K562 (cell line): Measurements from ENCODE around the gene COL20A1. TPM values are rescaled to one million over a fixed set of nuclear protein-coding genes. Genes with fewer than 3 reads are reported as not detected.

Source experiments
- CBFB ChIP-seq: sonication (generic); formaldehyde crosslinking; IDR thresholded peaks from 2 replicates; pipeline ENCODE4 v1.4.0; 2020; ENCODE audit warnings: mild to moderate bottlenecking, missing genetic modification reagents
- CC2D1A ChIP-seq: fragments of 450-650 bp; IDR thresholded peaks from 2 replicates; pipeline ENCODE4 v1.6.1; 2017; ENCODE audit warnings: mild to moderate bottlenecking
- ETV1 ChIP-seq: fragments of 450-650 bp; conservative IDR thresholded peaks from 2 replicates; pipeline ENCODE4 v1.6.1; 2016; ENCODE audit warnings: missing genetic modification characterization, control low read depth, low read depth, missing compliant biosample characterization
- HMGXB4 ChIP-seq: sonication (generic); formaldehyde crosslinking; IDR thresholded peaks from 2 replicates; pipeline ENCODE4 v1.8.1; 2023; ENCODE audit warnings: mild to moderate bottlenecking, missing genetic modification reagents
- HOXB6 ChIP-seq: fragments of 250-450 bp; sonication (Bioruptor Pico); IDR thresholded peaks from 2 replicates; pipeline ENCODE4 v1.5.1; 2022; ENCODE audit warnings: mild to moderate bottlenecking, borderline replicate concordance
- JUND ChIP-seq, 2 experiments: IDR thresholded peaks; 2 replicates in 1 of 2; 3 replicates in 1 of 2; pipeline ENCODE4 v1.6.1; 2011; ENCODE audit warnings: borderline replicate concordance in 2 of 2, low read depth in 2 of 2, low read length in 2 of 2, improper control_type of control experiment in 1 of 2, missing biosample characterization in 1 of 2, missing genetic modification characterization in 1 of 2, missing genetic modification reagents in 1 of 2
- MAFK ChIP-seq: IDR thresholded peaks from 2 replicates; pipeline ENCODE4 v1.6.1; 2011; ENCODE audit warnings: low read length, improper control_type of control experiment
- RFX7 ChIP-seq: fragments of 250-450 bp; sonication (Bioruptor Pico); IDR thresholded peaks from 2 replicates; pipeline ENCODE4 v1.5.1; 2021; ENCODE audit warnings: mild to moderate bottlenecking
- TRIM28 ChIP-seq: fragments of 450-650 bp; IDR thresholded peaks from 2 replicates; pipeline ENCODE4 v1.6.1; 2017
- TSC22D4 ChIP-seq: fragments of 450-650 bp; IDR thresholded peaks from 2 replicates; pipeline ENCODE4 v1.6.1; 2016; ENCODE audit warnings: missing genetic modification characterization, missing biosample characterization, control low read depth
- USF1 ChIP-seq: sonication (generic); formaldehyde crosslinking; IDR thresholded peaks from 2 replicates; pipeline ENCODE4 v1.9.0; 2022; ENCODE audit warnings: mild to moderate bottlenecking, missing genetic modification reagents
- ZBTB1 ChIP-seq: sonication (generic); formaldehyde crosslinking; IDR thresholded peaks from 2 replicates; pipeline ENCODE4 v1.8.1; 2023; ENCODE audit warnings: missing genetic modification reagents, low read depth, mild to moderate bottlenecking, borderline replicate concordance
- ZEB2 ChIP-seq: fragments of 450-650 bp; IDR thresholded peaks from 2 replicates; pipeline ENCODE4 v1.6.1; 2016
- ZNF431 ChIP-seq: sonication (generic); formaldehyde crosslinking; IDR thresholded peaks from 2 replicates; pipeline ENCODE4 v1.8.0; 2022; ENCODE audit warnings: mild to moderate bottlenecking, missing genetic modification reagents
- ZZZ3 ChIP-seq: fragments of 450-650 bp; IDR thresholded peaks from 2 replicates; pipeline ENCODE4 v1.6.1; 2016; ENCODE audit warnings: antibody characterized with exemption, mild to moderate bottlenecking, moderate library complexity
- polyA plus RNA-seq, 8 experiments: library from polyadenylated mRNA; depleted of rRNA in 4 of 8; stranded (reverse) in 5 of 8; unstranded in 3 of 8; fragments of >200 nt; fragmentation: Nextera tagmentation in 2 of 8; fragmentation: Illumina TruSeq in 1 of 8; extraction: Ambion mirVana in 2 of 8; extraction: Trizol in 1 of 8; gene quantifications; 2 replicates each; pipeline versions ENCODE4 v1.2.1 to v1.2.3, GENCODE V29; 2011 to 2014; ENCODE audit warnings: inconsistent platforms in 1 of 8, missing spikeins in 1 of 8
- total RNA-seq, 7 experiments: library from RNA; depleted of rRNA in 6 of 7; stranded (reverse); fragments of >200 nt in 6 of 7; fragmentation: Illumina TruSeq in 2 of 7; extraction: Trizol in 2 of 7; gene quantifications; 2 replicates each; pipeline versions ENCODE4 v1.2.1 to v1.2.3, GENCODE V29; 2011 to 2021; ENCODE audit warnings: low replicate concordance in 1 of 7
- TF ChIP-seq, protein P1 (sequence below), 2 experiments: fragments of 450-650 bp; formaldehyde crosslinking in 1 of 2; IDR thresholded peaks; 2 replicates each; pipeline versions ENCODE4 v1.4.0 to v1.6.1; 2014 to 2020; ENCODE audit warnings: mild to moderate bottlenecking in 2 of 2, borderline replicate concordance in 1 of 2, low read depth in 1 of 2
- TF ChIP-seq, protein P2 (sequence below): sonication (generic); formaldehyde crosslinking; IDR thresholded peaks from 2 replicates; pipeline ENCODE4 v1.8.0; 2022; ENCODE audit warnings: missing genetic modification reagents, mild to moderate bottlenecking, borderline replicate concordance

The COL20A1 gene
- total and polyA plus RNA-seq, 9 of the 15 experiments (the other 6 are each of a cell fraction or from before 2014, with no cell fraction given) = not detected

GRCh38 chr20:63264000-63264399 is 29.0 kb upstream of the COL20A1 start (continued):
- TF ChIP-seq, protein P1, sequence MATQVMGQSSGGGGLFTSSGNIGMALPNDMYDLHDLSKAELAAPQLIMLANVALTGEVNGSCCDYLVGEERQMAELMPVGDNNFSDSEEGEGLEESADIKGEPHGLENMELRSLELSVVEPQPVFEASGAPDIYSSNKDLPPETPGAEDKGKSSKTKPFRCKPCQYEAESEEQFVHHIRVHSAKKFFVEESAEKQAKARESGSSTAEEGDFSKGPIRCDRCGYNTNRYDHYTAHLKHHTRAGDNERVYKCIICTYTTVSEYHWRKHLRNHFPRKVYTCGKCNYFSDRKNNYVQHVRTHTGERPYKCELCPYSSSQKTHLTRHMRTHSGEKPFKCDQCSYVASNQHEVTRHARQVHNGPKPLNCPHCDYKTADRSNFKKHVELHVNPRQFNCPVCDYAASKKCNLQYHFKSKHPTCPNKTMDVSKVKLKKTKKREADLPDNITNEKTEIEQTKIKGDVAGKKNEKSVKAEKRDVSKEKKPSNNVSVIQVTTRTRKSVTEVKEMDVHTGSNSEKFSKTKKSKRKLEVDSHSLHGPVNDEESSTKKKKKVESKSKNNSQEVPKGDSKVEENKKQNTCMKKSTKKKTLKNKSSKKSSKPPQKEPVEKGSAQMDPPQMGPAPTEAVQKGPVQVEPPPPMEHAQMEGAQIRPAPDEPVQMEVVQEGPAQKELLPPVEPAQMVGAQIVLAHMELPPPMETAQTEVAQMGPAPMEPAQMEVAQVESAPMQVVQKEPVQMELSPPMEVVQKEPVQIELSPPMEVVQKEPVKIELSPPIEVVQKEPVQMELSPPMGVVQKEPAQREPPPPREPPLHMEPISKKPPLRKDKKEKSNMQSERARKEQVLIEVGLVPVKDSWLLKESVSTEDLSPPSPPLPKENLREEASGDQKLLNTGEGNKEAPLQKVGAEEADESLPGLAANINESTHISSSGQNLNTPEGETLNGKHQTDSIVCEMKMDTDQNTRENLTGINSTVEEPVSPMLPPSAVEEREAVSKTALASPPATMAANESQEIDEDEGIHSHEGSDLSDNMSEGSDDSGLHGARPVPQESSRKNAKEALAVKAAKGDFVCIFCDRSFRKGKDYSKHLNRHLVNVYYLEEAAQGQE (IDR thresholded peaks at IDR 0.05; ENCODE audit: borderline replicate concordance) = no peak
- TF ChIP-seq, protein P1 (CRISPR knock-in tag; IDR thresholded peaks at IDR 0.05; ENCODE audit: low read depth) = no peak
- TF ChIP-seq ETV1 = no peak
- TF ChIP-seq, protein P2, sequence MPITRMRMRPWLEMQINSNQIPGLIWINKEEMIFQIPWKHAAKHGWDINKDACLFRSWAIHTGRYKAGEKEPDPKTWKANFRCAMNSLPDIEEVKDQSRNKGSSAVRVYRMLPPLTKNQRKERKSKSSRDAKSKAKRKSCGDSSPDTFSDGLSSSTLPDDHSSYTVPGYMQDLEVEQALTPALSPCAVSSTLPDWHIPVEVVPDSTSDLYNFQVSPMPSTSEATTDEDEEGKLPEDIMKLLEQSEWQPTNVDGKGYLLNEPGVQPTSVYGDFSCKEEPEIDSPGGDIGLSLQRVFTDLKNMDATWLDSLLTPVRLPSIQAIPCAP = no peak
- no peak for TF ChIP-seq MAFK
- TF ChIP-seq JUND (IDR thresholded peaks at IDR 0.05; ENCODE audit: borderline replicate concordance, low read depth, low read length) = no peak
- peak; percentile 53; the same call in 1 of the 3 replicates for TF ChIP-seq JUND (tag; IDR thresholded peaks at IDR 0.05; ENCODE audit: borderline replicate concordance, low read depth, low read length)
- no peak for TF ChIP-seq ZNF431
- no peak for TF ChIP-seq CBFB
- TF ChIP-seq USF1 = no peak
- TF ChIP-seq ZZZ3 = no peak
- 0 out of 2 replicates have a peak, but pooled peaks have one; percentile 11 for TF ChIP-seq HOXB6 (CRISPR knock-in tag)
- TF ChIP-seq ZEB2 = no peak
- no peak for TF ChIP-seq CC2D1A
- no peak for TF ChIP-seq ZBTB1 (CRISPR knock-in tag)
- TF ChIP-seq TSC22D4 (tag) = no peak
- TF ChIP-seq HMGXB4 (CRISPR knock-in tag) = no peak
- TF ChIP-seq RFX7 = no peak
- TF ChIP-seq TRIM28 = no peak
